ENCODE data around the gene MFAP4.

The MFAP4 gene

DNA sequence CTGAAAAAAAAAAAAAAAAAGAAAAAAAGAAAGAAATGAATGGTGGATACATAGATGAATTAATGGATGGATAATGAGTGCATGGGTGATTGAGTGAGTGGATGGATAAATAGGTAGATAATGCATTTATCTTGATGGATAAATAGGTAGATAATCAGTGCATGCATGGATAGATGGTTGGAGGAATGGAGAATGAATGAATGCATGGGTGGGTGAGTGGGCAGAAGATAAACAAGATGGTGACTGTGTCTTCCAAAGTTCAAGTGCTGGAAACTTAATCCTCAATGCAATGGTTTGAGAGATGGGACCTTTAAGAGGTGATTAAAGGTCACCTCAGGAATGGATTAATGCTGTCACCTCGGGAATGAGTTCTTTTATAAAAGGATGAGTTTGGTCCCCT is 17.3 kb upstream of the MFAP4 start:
- TF ChIP-seq, protein P1, sequence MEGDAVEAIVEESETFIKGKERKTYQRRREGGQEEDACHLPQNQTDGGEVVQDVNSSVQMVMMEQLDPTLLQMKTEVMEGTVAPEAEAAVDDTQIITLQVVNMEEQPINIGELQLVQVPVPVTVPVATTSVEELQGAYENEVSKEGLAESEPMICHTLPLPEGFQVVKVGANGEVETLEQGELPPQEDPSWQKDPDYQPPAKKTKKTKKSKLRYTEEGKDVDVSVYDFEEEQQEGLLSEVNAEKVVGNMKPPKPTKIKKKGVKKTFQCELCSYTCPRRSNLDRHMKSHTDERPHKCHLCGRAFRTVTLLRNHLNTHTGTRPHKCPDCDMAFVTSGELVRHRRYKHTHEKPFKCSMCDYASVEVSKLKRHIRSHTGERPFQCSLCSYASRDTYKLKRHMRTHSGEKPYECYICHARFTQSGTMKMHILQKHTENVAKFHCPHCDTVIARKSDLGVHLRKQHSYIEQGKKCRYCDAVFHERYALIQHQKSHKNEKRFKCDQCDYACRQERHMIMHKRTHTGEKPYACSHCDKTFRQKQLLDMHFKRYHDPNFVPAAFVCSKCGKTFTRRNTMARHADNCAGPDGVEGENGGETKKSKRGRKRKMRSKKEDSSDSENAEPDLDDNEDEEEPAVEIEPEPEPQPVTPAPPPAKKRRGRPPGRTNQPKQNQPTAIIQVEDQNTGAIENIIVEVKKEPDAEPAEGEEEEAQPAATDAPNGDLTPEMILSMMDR (IDR thresholded peaks at IDR 0.05; ENCODE audit: insufficient read depth, low read depth, low read length, missing control alignments): no peak
- no peak for DNase-seq (ENCODE audit: low read depth)
- no peak overlapping the region for H3K4me3 ChIP-seq (ENCODE audit: low read depth, low read length)

DNA sequence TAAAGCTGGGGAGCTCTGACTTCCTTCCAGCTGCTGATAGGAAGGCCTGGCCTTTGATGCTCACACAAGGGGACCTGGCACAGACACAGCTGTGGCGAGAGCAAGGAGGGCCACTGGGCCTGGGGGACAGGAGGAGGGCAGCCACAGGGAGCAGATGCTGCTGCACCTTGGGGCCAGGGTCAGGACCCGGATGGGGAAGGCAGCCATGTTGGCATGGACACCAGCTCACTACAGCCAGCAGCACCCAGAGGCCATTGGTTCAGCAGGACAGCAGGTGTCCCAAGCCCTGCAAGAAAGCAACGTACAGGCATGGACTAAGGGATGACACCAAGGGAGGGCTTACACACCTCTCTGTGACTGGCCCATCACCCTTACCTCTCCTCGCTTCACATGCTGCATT is 16.0 kb upstream of the MFAP4 start:
- DNase-seq (ENCODE audit: low read depth): no peak
- TF ChIP-seq, protein P1 (IDR thresholded peaks at IDR 0.05; ENCODE audit: insufficient read depth, low read depth, low read length, missing control alignments): no peak
- no peak overlapping the region for H3K4me3 ChIP-seq (ENCODE audit: low read depth, low read length)

DNA sequence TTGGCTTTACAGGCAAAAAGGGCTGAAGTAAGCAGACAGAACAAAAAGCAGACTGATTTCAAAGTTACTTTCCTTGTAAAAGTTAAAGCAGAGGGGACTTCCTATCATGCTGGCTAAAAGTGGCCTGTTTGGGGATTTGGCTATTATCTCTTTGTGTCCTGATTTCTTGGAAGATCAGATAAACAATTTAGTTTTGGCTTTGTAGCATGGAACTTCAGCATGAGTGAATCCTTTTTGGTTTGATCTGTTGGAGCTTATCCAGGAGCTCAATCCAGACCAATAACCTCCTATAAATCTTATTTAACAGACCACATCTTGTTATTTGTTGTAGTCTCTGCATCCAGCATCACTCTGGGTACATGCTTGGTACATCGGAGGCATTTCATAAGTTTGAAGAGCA is 15.2 kb upstream of the MFAP4 start:
- no peak for DNase-seq (ENCODE audit: low read depth)
- TF ChIP-seq, protein P1 (IDR thresholded peaks at IDR 0.05; ENCODE audit: insufficient read depth, low read depth, low read length, missing control alignments): no peak

DNA sequence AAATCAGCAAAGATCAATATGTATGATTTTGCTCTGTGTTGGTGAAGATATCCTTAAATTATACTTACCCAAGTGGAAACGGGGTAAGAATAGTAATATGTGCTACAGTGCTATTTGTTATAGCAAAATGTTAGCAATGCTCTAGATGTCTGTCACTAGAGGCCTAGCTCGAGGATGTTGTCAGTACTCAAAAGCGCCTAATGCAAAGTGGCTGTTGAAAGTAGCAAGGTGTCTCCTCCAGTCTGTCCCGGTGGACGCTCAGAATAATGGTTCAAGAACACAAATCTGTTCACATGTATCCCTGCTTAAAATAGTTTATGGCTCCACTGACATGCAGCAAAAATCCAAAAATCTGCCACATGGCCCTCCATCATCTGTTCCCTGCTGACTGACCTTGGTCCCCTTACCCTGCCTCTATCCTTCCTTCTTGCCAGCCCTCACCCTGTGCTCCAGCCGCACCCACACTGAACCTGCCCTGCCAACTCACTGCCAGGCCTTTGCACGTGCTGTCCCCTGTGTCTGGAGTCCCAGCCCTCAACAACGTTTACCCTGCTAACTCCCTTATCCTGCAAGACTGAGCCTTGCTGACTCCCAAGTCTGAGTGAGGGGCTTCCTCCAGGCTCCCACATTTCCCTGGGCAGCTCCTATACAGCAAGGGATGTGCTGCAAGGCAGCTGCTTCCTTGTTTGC is 14.5 kb upstream of the MFAP4 start:
- no peak for DNase-seq (ENCODE audit: low read depth)
- no peak overlapping the region for H3K4me3 ChIP-seq (ENCODE audit: low read depth, low read length)
- TF ChIP-seq, protein P1 (IDR thresholded peaks at IDR 0.05; ENCODE audit: insufficient read depth, low read depth, low read length, missing control alignments): no peak

More for the DNA sequence above, 15.2 kb upstream of the MFAP4 start:
- H3K4me3 ChIP-seq (ENCODE audit: low read depth, low read length): no peak overlapping the region

DNA sequence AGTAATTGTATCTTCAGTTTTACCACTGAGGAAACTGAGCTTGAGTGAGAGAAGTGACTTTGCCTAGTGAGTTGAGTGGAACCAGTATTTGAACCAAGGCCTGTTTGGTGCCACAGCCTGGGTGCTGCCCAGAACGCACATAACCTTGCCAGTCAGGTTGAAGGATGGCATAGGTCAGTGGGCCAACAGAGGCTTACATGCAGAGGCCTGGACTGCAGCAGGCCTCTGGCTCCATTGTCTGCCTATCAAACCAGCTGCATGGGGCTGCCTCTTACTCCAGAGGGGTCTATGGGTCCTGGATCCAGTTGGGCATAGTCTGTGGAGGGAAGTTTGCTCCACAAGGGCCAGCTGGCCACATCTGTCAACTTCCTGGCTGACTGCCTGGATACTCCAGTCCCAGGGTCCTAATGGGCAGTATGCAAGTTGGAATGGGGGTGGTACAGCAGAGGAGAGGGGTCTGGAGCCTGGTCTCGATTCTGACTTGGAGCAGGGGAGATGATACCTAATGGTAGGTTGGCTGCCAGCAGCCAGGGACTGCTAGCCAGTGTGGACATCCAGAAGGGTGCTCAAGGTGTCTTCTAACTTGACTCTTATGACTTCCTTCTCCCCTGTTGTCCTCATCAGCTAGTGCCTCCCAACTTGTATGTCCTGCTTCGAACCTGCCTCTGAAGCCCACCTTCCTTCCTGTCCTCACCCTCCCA is 12.9 kb upstream of the MFAP4 start:
- no peak for DNase-seq (ENCODE audit: low read depth)
- TF ChIP-seq, protein P1 (IDR thresholded peaks at IDR 0.05; ENCODE audit: insufficient read depth, low read depth, low read length, missing control alignments): no peak

DNA sequence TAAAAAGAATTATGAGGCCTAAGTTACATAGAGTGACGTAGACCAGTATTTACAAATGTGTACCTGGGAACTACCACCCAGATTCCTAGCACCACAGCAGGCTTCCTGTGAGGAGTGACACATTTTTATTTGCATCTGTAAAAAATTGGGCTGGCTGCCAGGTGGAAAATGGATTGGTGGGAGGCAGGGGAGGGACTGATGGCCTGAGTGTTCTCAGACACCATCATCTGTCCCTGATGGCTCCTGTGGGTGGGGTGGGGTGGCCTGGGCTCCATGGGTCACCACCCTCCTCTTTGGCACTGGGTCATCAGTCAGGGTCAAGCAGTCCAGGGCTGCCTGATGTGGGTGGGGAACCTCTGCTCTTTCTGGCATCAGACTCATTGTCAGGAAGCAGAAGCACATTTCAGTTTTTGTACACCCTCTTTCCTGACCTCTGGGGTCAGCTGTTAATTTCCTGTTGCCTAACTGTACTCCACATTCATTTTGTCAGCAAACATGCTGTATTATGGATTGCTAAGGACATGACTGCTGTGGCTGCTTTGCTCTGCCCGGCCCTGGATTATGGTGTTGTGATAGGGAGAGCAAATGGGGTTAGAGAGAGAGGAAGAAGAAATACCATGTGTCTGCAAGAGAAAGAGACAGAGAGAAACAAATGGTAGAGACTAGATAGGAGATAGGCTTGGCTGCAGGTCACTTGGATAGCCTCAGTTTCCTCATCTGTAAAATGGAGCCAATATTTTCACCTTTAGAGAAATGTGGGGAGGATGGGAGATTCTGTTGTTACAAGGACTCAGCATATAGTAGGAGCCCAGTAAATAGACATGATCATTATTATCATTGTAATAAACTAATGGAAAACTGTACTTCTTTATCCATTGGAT is 11.6 kb upstream of the MFAP4 start:
- TF ChIP-seq, protein P1 (IDR thresholded peaks at IDR 0.05; ENCODE audit: insufficient read depth, low read depth, low read length, missing control alignments): no peak
- H3K4me3 ChIP-seq (ENCODE audit: low read depth, low read length): no peak overlapping the region
- no peak for DNase-seq (ENCODE audit: low read depth)

More for the DNA sequence above, 12.9 kb upstream of the MFAP4 start:
- H3K4me3 ChIP-seq (ENCODE audit: low read depth, low read length): no peak overlapping the region

All from GM12865 (cell line).